SKM-1 (cell line): ENCODE measurements around the gene SND1.

Experiments
- DNase-seq: peaks from one replicate; lab custom pipeline; 2025; ENCODE audit not compliant: unreplicated experiment; lab: John Stamatoyannopoulos, UW

The SND1 gene

GRCh38 chr7:127824682-127825081 is 172.7 kb downstream of the SND1 start:
- no peak for DNase-seq

GRCh38 chr7:127828843-127829500 is 177.0 kb downstream of the SND1 start:
- DNase-seq, result no peak

DNA sequence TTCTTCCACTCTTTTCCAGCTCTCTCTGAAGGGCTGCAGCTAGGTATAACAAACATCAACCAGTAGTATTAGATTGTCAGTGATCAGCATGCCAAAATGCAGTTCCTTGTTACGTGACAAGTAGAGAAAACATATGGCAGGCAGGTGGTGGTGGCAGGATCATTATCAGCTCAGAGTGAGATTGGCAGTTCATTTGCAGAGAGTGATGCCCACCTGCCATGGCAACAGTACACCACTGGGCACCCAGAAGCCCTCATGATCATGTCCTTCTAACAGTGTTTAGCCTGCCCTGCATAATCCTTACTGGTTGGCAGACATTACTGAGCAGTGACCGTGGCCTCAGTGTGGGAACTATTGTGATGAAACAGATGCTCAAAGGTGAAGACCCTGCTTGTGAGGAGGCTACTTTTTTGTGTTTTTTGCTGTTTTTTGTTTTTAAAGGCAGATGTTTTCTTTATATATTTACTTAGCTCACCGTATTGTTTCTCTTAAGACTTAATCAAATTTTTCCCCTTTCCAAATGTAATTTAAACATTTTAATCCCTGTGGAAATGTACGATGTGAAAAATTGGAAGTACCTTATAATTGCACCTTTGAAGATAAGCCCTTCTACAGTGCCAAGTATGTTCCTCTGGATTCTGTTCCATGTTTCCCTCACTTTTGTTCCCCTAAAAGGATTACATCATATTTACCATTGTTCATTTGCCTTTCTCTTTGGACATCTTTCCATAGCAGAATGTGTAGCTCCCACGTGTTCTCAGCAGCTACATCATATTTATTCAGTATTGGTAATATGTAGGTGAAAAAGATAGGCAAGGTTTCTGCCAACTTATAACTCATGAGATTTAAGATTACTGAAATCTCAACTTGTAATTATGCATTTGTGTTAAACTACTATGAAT is 179.6 kb downstream of the SND1 start:
- no peak for DNase-seq

DNA sequence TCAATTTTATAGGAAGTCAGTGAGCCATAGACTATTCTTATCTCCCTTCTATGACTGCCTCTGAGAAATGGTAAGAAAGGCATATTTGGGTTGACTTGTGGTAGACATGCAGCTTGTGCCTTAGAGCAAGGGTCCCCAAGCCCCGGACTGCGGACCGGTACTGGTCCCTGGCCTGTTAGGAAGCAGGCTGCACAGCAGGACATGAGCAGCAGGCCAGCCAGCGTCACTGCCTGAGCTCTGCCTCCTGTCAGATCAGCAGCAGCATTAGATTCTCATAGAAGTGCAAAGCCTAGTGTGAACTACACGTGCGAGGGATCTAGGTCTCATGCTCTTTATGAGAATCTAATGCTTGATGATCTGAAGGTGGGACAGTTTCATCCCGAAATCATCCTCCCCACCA is 180.6 kb downstream of the SND1 start:
- no peak for DNase-seq

DNA sequence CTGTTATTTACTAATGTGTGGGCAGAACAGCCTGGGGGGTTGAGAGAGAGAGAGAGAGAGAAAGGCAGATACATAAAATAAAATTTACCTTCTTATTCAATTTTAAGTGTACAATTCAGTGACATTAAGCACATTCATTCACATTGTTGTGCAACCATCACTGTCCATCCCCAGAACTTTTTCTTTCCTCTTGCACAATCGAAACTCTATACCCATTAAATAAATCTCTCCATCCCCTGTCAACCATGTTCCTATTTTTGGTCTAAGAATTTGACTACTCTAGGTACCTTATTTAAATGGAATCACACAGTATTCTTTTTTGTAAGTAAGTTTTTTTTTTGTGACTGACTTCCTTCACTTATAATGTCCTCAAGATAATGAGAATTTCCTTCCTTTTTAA is 181.6 kb downstream of the SND1 start:
- DNase-seq, result no peak

DNA sequence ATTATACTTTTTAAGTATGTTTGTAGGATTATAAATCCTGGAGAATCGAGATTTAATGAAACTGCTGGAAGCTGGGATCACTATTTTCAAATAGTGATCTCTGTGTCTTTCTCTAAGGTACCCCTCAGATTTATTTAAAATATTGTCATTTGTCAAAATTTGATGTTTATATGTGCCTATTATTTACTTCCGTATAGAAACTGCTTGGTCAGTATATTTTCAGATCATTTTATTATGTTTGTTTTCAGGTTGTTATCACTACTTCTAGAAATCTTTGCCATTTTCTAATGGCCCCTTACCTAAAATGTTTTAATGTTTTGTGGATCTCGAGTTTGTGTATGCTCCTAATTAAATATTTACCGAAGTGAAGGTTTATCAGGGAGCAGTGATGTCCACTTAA is 183.7 kb downstream of the SND1 start:
- no peak for DNase-seq

DNA sequence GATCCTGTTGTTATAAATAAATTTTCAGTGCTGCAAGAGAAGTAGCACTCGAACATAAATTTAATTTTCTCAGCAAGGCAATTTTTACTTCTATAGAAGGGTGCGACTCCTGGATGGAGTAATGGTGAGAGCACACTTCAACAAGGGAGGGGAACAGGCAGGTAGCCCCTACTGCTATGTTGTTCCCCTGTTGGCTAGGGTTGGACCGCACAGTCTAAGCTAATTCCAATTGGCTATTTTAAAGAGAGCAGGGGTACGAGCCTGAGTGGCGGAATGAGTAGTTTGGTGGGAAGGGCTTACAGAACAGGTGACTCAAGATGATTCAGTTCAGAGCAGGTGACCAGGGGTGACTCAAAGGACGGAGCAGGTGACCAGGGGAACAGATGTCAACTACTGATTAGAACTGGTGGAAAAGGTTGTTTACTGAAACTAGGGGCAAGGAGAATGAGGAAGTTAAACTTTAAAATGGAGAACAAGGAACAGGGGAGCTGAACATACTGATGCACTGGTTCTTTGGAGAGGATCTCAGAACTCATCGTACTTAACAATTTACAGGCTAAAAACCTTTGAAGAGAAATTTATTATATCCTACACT is 185.9 kb downstream of the SND1 start:
- DNase-seq, result peak; percentile 52

DNA sequence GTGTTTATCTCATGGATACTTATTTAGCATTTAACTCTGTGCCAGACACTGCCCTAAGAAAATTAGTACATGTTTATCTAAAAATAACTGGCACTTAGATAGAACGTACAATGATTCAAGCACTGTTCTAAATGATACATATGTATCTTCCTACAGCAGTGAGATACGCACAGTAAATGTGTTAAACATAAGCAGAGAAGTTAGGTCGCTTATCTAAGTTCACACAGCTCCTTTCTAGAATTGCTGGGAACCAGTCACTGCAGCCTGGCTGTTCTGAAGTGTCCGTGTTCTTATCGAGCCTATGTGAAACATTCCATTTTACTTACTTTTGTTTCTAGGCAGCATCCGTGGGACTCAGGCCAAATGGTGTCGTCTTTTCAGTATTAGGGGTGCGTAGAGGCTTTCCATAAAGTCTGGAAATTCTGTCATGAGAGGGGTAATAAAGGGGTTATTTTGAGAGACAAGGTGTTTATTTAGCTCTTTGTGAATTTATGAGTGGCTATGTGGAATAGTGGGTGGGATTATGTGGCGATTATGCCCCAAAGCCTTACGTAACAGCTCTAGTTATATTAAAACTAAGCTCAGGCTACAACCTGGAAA is 186.9 kb downstream of the SND1 start:
- DNase-seq, result no peak

DNA sequence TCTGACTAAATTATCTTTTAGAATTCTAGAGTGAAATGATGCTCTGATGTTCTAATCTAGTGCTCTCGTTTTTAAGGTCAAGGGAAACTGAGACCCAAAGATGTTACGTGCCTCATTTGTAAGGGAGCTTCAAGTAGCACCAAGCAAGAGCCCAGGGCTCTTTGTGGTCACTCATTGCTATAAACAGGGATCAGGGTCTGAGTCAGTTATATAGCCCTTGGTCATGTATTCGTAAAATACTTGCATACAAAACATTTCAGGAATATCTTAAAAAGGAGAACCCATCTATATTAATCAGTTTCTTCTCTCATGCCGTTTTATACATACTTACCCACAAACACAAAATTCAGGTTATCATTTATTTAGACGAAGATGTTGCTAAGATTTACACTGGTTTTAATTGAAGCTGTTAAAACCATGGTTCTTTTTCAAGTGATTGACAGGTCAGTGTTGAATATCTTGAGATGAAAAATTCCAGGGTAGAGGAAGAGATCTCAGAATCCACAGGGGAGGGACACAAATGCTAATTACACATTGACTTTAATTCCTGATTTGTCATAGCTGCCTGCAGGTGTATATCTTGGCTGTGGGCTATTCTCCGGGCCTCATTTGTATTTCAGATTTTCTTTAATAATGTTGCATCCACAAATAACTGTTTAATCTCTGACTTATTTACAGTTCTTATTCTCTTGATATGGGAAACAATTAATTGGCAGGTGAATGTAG is 188.4 kb downstream of the SND1 start:
- no peak for DNase-seq

DNA sequence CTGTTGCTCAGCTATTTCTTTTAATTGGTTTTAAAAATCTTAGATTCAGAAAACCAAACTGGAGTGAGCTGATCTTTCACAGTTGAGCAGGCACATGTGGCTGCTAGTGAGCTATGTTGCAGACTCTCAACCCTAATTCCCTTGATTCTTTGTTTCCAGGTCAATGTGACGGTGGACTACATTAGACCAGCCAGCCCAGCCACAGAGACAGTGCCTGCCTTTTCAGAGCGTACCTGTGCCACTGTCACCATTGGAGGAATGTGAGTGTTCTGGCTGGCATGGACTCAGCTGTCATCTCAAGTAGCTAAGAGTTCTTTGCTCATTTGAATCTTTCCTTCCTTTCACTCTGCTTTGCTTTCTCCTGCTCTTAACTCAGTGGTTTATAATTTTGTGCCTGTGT is 192.2 kb downstream of the SND1 start:
- DNase-seq, result no peak

DNA sequence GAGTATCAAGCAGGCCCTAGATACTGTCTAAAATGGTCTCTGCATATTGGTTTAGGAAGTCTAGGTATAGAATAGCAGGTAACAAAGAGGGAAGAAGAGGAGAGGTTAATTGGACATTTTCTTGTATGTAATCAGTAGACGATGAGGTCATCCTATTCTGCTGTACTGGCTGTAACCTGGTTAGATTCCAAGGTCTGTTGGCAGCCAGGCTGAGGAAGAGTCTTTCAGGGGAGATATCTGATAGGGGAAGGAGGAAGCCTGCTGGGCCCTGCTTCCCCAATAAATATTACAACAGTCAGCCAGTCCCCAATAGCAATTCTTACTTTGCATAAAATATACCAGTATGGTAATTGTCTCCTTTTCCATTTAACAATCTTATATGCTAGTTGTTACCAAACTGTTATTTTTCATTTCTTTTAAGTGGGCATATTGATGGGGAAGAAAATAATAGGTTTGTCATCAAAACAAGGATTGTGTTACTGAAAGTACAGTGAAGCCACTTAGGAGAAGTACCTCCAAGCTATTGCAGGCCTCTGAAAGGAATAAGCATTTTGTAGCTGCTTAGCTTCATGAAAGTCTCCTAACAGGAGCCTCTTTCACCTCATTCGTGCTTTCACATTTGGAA is 192.8 kb downstream of the SND1 start:
- no peak for DNase-seq

GRCh38 chr7:127845522-127846214 is 193.7 kb downstream of the SND1 start:
- no peak for DNase-seq

DNA sequence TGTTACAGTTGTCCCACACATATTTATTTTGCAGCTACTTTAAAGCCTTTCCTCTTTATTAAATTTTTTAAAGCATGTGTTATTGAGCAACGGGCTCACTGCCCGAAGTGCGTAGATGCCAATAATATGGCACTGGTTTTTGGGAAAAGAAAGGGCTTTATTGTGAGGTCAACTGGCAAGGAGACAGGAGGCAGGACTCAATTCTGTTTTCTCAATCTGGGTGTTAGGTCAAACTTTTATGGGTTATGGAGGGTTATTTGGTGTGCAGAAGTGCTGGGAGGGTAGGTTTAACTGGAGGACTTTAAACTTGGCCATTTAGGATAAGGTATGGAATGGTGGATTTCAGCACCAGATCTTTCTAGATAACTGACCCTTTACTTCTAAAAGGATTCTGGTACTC is 195.6 kb downstream of the SND1 start:
- no peak for DNase-seq

GRCh38 chr7:127848241-127848640 is 196.2 kb downstream of the SND1 start:
- no peak for DNase-seq

DNA sequence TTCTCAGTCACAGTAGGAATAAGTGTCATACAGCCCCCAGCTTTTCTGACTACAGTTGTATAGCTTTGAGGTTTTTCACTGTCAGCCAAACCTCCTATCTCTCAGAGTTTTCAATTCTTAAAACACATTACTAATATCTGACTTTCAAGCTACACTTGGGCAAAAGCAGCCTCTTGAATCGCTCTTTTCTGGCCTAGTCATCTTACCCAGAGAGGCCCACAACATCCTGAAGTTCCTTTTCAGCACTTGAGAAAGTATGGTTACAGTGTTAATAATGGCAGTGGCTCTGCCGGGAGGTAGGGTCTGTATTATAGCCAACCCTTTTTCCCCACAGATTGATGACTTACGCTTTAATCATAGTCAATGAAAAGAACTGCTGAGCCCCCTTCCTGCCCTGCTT is 198.2 kb downstream of the SND1 start:
- DNase-seq, result no peak

GRCh38 chr7:127854383-127854782 is 202.4 kb downstream of the SND1 start:
- DNase-seq, result no peak

DNA sequence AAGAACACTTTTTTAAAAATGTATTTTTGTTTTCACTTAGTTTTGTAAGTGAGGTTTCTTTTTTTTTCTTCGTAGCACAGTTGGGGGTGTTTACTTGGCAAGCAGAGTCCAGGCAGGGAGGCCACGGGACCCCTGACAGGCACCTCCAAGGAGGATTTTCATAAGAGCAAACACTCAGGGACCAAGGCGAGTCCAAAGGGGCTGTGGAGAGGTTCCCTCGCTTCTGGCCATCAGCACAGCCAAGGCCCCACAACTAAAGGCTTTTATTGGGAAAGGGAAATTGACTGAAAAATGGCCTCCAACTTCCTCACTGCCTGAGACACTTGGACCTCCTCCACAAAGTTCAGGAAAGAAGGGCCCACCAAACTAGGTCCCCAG is 205.5 kb downstream of the SND1 start:
- no peak for DNase-seq

- no peak for DNase-seq
Observed at GRCh38 chr7:127858091-127858914, 206.3 kb downstream of the SND1 start.

DNA sequence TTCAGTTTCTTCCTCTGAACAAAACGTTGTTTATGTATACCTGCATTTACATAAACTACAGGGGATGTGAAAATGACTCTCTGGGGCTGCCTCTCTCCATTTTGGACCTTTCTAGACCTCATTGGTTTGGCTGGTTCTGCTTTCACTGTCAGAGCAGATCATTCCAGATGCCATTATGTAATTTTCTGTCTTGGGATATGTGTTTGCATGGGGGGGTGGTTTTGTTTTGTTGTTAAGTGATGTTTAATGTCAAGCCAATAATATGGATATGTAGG is 206.9 kb downstream of the SND1 start:
- DNase-seq, result no peak

- no peak for DNase-seq
Observed at GRCh38 chr7:127859330-127859729, 207.3 kb downstream of the SND1 start.
